HepG2 (cell line): ENCODE data around the gene GPATCH4. TPM values are rescaled to one million over a fixed set of nuclear protein-coding genes. Genes with fewer than 3 reads are reported as not detected.

Source experiments
- BATF2 ChIP-seq: sonication (generic); formaldehyde crosslinking; IDR thresholded peaks from 2 replicates; pipeline ENCODE4 v1.8.0; 2022; ENCODE audit warnings: mild to moderate bottlenecking, missing genetic modification reagents, moderate library complexity
- BRCA1 ChIP-seq: sonication (generic); formaldehyde crosslinking; IDR thresholded peaks from 2 replicates; pipeline ENCODE4 v1.4.0; 2020; ENCODE audit warnings: missing genetic modification reagents
- CEBPB ChIP-seq: IDR thresholded peaks from 2 replicates; pipeline ENCODE4 v1.6.1; 2011; ENCODE audit warnings: low read depth, low read length, improper control_type of control experiment, borderline replicate concordance
- CENPBD1 ChIP-seq: sonication (generic); formaldehyde crosslinking; IDR thresholded peaks from 2 replicates; pipeline ENCODE4 v1.8.0; 2022; ENCODE audit warnings: missing genetic modification reagents, low read depth, mild to moderate bottlenecking, borderline replicate concordance
- CERS6 ChIP-seq: sonication (generic); formaldehyde crosslinking; IDR thresholded peaks from 2 replicates; pipeline ENCODE4 v1.5.0; 2020; ENCODE audit warnings: missing genetic modification reagents
- FOXJ3 ChIP-seq: sonication (generic); formaldehyde crosslinking; IDR thresholded peaks from 2 replicates; pipeline ENCODE4 v1.4.0; 2020; ENCODE audit warnings: missing genetic modification reagents, mild to moderate bottlenecking, borderline replicate concordance
- HNF4A ChIP-seq: sonication (generic); formaldehyde crosslinking; IDR thresholded peaks from 2 replicates; pipeline ENCODE4 v1.4.0; 2020; ENCODE audit warnings: missing genetic modification reagents
- KDM2A ChIP-seq: sonication (generic); formaldehyde crosslinking; IDR thresholded peaks from 2 replicates; pipeline ENCODE4 v1.4.0; 2020; ENCODE audit warnings: low read depth, missing genetic modification reagents, borderline replicate concordance
- MED8 ChIP-seq: sonication (generic); formaldehyde crosslinking; IDR thresholded peaks from 2 replicates; pipeline ENCODE4 v1.8.1; 2023; ENCODE audit warnings: mild to moderate bottlenecking, missing genetic modification reagents; ENCODE audit not compliant: insufficient replicate concordance
- MIER2 ChIP-seq: IDR thresholded peaks from 2 replicates; pipeline ENCODE4 v1.6.1; 2016; ENCODE audit warnings: missing biosample characterization, missing genetic modification reagents
- NR2F1 ChIP-seq, 2 experiments: fragments of 450-650 bp in 1 of 2; formaldehyde crosslinking in 1 of 2; IDR thresholded peaks; 2 replicates each; pipeline versions ENCODE4 v1.5.0 to v1.6.1; 2016 to 2020; ENCODE audit warnings: mild to moderate bottlenecking in 1 of 2, missing compliant biosample characterization in 1 of 2, missing genetic modification reagents in 1 of 2, moderate library complexity in 1 of 2
- PCBP2 ChIP-seq: fragments of 200-400 bp; formaldehyde crosslinking; optimal IDR thresholded peaks from 2 replicates; pipeline ENCODE3; 2018; ENCODE audit warnings: low read length, low read depth; ENCODE audit not compliant: poor library complexity, severe bottlenecking
- REXO4 ChIP-seq: sonication (generic); formaldehyde crosslinking; IDR thresholded peaks from 2 replicates; pipeline ENCODE4 v1.8.0; 2022; ENCODE audit warnings: missing genetic modification reagents, mild to moderate bottlenecking, borderline replicate concordance
- RORA ChIP-seq: sonication (generic); formaldehyde crosslinking; IDR thresholded peaks from 2 replicates; pipeline ENCODE4 v1.5.0; 2020; ENCODE audit warnings: mild to moderate bottlenecking, missing genetic modification reagents, moderate library complexity
- SIX4 ChIP-seq: sonication (generic); formaldehyde crosslinking; IDR thresholded peaks from 2 replicates; pipeline ENCODE4 v1.4.0; 2020; ENCODE audit warnings: missing genetic modification reagents
- SUZ12 ChIP-seq: fragments of 150-350 bp; IDR thresholded peaks from 2 replicates; pipeline ENCODE4 v1.6.1; 2014; ENCODE audit warnings: low read depth, low read length
- TCF7L2 ChIP-seq: IDR thresholded peaks from 2 replicates; pipeline ENCODE4 v1.6.1; 2011; ENCODE audit warnings: mild to moderate bottlenecking, low read depth, low read length, moderate library complexity
- XBP1 ChIP-seq: sonication (generic); formaldehyde crosslinking; IDR thresholded peaks from 2 replicates; pipeline ENCODE4 v1.5.0; 2020; ENCODE audit warnings: missing genetic modification reagents
- ZBTB26 ChIP-seq: IDR thresholded peaks from 2 replicates; pipeline ENCODE4 v1.6.1; 2016; ENCODE audit warnings: missing compliant biosample characterization, missing genetic modification reagents, borderline replicate concordance
- ZFP90 ChIP-seq: sonication (generic); formaldehyde crosslinking; IDR thresholded peaks from 2 replicates; pipeline ENCODE4 v1.8.0; 2022; ENCODE audit warnings: missing genetic modification reagents, mild to moderate bottlenecking, inconsistent platforms, borderline replicate concordance
- ZFYVE20 ChIP-seq: sonication (generic); formaldehyde crosslinking; IDR thresholded peaks from 2 replicates; pipeline ENCODE4 v1.8.0; 2023; ENCODE audit warnings: low read depth, mild to moderate bottlenecking, moderate library complexity, missing genetic modification reagents, borderline replicate concordance
- ZNF576 ChIP-seq: sonication (generic); formaldehyde crosslinking; IDR thresholded peaks from 2 replicates; pipeline ENCODE4 v1.4.0; 2020; ENCODE audit warnings: mild to moderate bottlenecking, missing genetic modification reagents
- ZNF710 ChIP-seq: sonication (generic); formaldehyde crosslinking; IDR thresholded peaks from 2 replicates; pipeline ENCODE4 v1.5.0; 2020; ENCODE audit warnings: mild to moderate bottlenecking, missing genetic modification reagents, borderline replicate concordance
- ZNF749 ChIP-seq: sonication (generic); formaldehyde crosslinking; IDR thresholded peaks from 2 replicates; pipeline ENCODE4 v1.8.0; 2022; ENCODE audit warnings: mild to moderate bottlenecking, missing genetic modification reagents, moderate library complexity, borderline replicate concordance
- polyA plus RNA-seq, 8 experiments: library from polyadenylated mRNA; depleted of rRNA in 3 of 8; stranded (reverse) in 7 of 8; unstranded in 1 of 8; fragments of >200 nt; fragmentation: Illumina TruSeq in 4 of 8; extraction: Trizol in 4 of 8; gene quantifications; 2 replicates each; pipeline versions ENCODE4 v1.2.1 to v1.2.3, GENCODE V29; 2011 to 2016; ENCODE audit warnings: low read depth in 4 of 8, missing spikeins in 1 of 8, mixed read lengths in 1 of 8; ENCODE audit not compliant: insufficient read depth in 1 of 8
- total RNA-seq, 5 experiments: library from RNA; depleted of rRNA; stranded (reverse); fragments of >200 nt; fragmentation: Illumina TruSeq; extraction: Trizol; gene quantifications; 2 replicates each; pipeline ENCODE4 v1.2.3, GENCODE V29; 2016; ENCODE audit warnings: low read depth in 1 of 5

GPATCH4 gene
- total and polyA plus RNA-seq, 2 of the 13 experiments (the other 11 are each of a cell fraction or from before 2014, with no cell fraction given), result 19.2 to 37.9 TPM

GRCh38 chr1:156571919-156572662, 29.2 kb downstream of the GPATCH4 start, which contains the start of gene IQGAP3 (continued):
- TF ChIP-seq MIER2 (CRISPR knock-in tag) (no peak), ZNF576 (CRISPR knock-in tag) (no peak), SIX4 (CRISPR knock-in tag) (no peak), ZNF749 (CRISPR knock-in tag) (peak; percentile 68; the same call in 1 of the 2 replicates), PCBP2 (no peak), ZFYVE20 (no peak), CEBPB (no peak), BATF2 (CRISPR knock-in tag) (no peak), REXO4 (no peak), MED8 (CRISPR knock-in tag) (no peak), SUZ12 (peak; percentile 62), ZFP90 (no peak; the same call in 1 of the 2 replicates), ZBTB26 (CRISPR knock-in tag) (no peak), NR2F1 (CRISPR knock-in tag; IDR thresholded peaks at IDR 0.05) (no peak), CENPBD1 (no peak), KDM2A (peak; percentile 70; the same call in 1 of the 2 replicates), FOXJ3 (CRISPR knock-in tag) (no peak), ZNF710 (CRISPR knock-in tag) (no peak), RORA (CRISPR knock-in tag) (no peak), HNF4A (CRISPR knock-in tag) (no peak), TCF7L2 (no peak), BRCA1 (no peak), CERS6 (CRISPR knock-in tag) (no peak), XBP1 (no peak)
